ENCODE data around the gene DSG3.

Gene DSG3

GRCh38 chr18:31420032-31420431, 27.5 kb upstream of the DSG3 start:
- Histone ChIP-seq H3K36me3 (ENCODE audit: insufficient read depth, low read length) (no peaks in the 10 kb centered on the region), H3K27me3 (ENCODE audit: insufficient read depth, low read length, poor library complexity, severe bottlenecking) (no peaks in the 10 kb centered on the region), H3K9me3 (ENCODE audit: insufficient read depth, low read depth, low read length) (no peaks in the 10 kb centered on the region), H3K4me2 (ENCODE audit: low read depth, low read length, poor library complexity, severe bottlenecking) (no peak overlapping the region), H3F3A (ENCODE audit: low read depth) (no peaks in the 10 kb centered on the region), H3K9ac (ENCODE audit: low read depth, low read length, poor library complexity, severe bottlenecking) (no peak overlapping the region), H4K20me1 (ENCODE audit: insufficient read depth, low read length, poor library complexity, severe bottlenecking) (no peaks in the 10 kb centered on the region), H3K9me2 (replicated peaks; ENCODE audit: low read depth, low read length) (no peaks in the 10 kb centered on the region), H3K4me3 (ENCODE audit: low read length, poor library complexity, severe bottlenecking) (no peak overlapping the region), H3K4me1 (ENCODE audit: insufficient read depth, low read length, poor library complexity, severe bottlenecking) (no peaks in the 10 kb centered on the region), H2AFZ (ENCODE audit: low read length) (no peak overlapping the region), H3K79me2 (ENCODE audit: insufficient read depth, low read length) (no peaks in the 10 kb centered on the region)
- no peak for TF ChIP-seq CTCF (conservative IDR thresholded peaks at IDR 0.05; ENCODE audit: low read length)
- no peak for TF ChIP-seq EZH2phosphoT487 (IDR thresholded peaks at IDR 0.05; ENCODE audit: borderline replicate concordance)

GRCh38 chr18:31420524-31420923, 27.0 kb upstream of the DSG3 start:
- H3K4me2 ChIP-seq (ENCODE audit: low read depth, low read length, poor library complexity, severe bottlenecking), result no peak overlapping the region
- H3K27me3 ChIP-seq (ENCODE audit: insufficient read depth, low read length, poor library complexity, severe bottlenecking), result no peaks in the 10 kb centered on the region
- H3K36me3 ChIP-seq (ENCODE audit: insufficient read depth, low read length), result no peaks in the 10 kb centered on the region
- H3K9me3 ChIP-seq (ENCODE audit: insufficient read depth, low read depth, low read length), result no peaks in the 10 kb centered on the region
- H2AFZ ChIP-seq (ENCODE audit: low read length), result no peak overlapping the region
- H4K20me1 ChIP-seq (ENCODE audit: insufficient read depth, low read length, poor library complexity, severe bottlenecking), result no peaks in the 10 kb centered on the region
- no peaks in the 10 kb centered on the region for H3F3A ChIP-seq (ENCODE audit: low read depth)
- no peaks in the 10 kb centered on the region for H3K9me2 ChIP-seq (replicated peaks; ENCODE audit: low read depth, low read length)
- no peaks in the 10 kb centered on the region for H3K4me1 ChIP-seq (ENCODE audit: insufficient read depth, low read length, poor library complexity, severe bottlenecking)
- no peaks in the 10 kb centered on the region for H3K79me2 ChIP-seq (ENCODE audit: insufficient read depth, low read length)
- H3K9ac ChIP-seq (ENCODE audit: low read depth, low read length, poor library complexity, severe bottlenecking), result no peak overlapping the region
- no peak for TF ChIP-seq CTCF (conservative IDR thresholded peaks at IDR 0.05; ENCODE audit: low read length)
- TF ChIP-seq EZH2phosphoT487 (IDR thresholded peaks at IDR 0.05; ENCODE audit: borderline replicate concordance), result no peak
- H3K4me3 ChIP-seq (ENCODE audit: low read length, poor library complexity, severe bottlenecking), result no peak overlapping the region

- H3K79me2 ChIP-seq (ENCODE audit: insufficient read depth, low read length), result no peaks in the 10 kb centered on the region
- TF ChIP-seq EZH2phosphoT487 (IDR thresholded peaks at IDR 0.05; ENCODE audit: borderline replicate concordance) (no peak), CTCF (conservative IDR thresholded peaks at IDR 0.05; ENCODE audit: low read length) (peak; percentile 95)
These were observed 23.1 kb upstream of the DSG3 start for GRCh38 chr18:31424383-31424988.

More at GRCh38 chr18:31424383-31424988, 23.1 kb upstream of the DSG3 start:
- Histone ChIP-seq H3K9ac (ENCODE audit: low read depth, low read length, poor library complexity, severe bottlenecking) (no peak overlapping the region), H3K9me2 (replicated peaks; ENCODE audit: low read depth, low read length) (no peaks in the 10 kb centered on the region), H3F3A (ENCODE audit: low read depth) (no peaks in the 10 kb centered on the region), H3K4me1 (ENCODE audit: insufficient read depth, low read length, poor library complexity, severe bottlenecking) (no peaks in the 10 kb centered on the region), H4K20me1 (ENCODE audit: insufficient read depth, low read length, poor library complexity, severe bottlenecking) (no peaks in the 10 kb centered on the region), H3K4me3 (ENCODE audit: low read length, poor library complexity, severe bottlenecking) (no peak overlapping the region), H3K27me3 (ENCODE audit: insufficient read depth, low read length, poor library complexity, severe bottlenecking) (no peaks in the 10 kb centered on the region), H2AFZ (ENCODE audit: low read length) (no peak overlapping the region), H3K9me3 (ENCODE audit: insufficient read depth, low read depth, low read length) (no peaks in the 10 kb centered on the region), H3K36me3 (ENCODE audit: insufficient read depth, low read length) (no peaks in the 10 kb centered on the region), H3K4me2 (ENCODE audit: low read depth, low read length, poor library complexity, severe bottlenecking) (no peak overlapping the region)

Measured in Loucy (cell line).